Esophagus squamous epithelium (tissue), 4 donors: Measurements from ENCODE around the gene IGFBP7.

Experiments used
- CTCF ChIP-seq, 6 experiments: fragments of 450-650 bp in 4 of 6; fragments of 200-600 bp in 2 of 6; sonication (generic) in 2 of 6; IDR thresholded peaks; one replicate each; pipeline ENCODE4 v1.5.1; 2016 to 2019; ENCODE audit warnings: antibody characterized with exemption in 6 of 6, mild to moderate bottlenecking in 4 of 6, moderate library complexity in 4 of 6
- POLR2A ChIP-seq, 4 donors: fragments of 450-650 bp; IDR thresholded peaks; one replicate each; pipeline ENCODE4 v1.6.1; 2017; ENCODE audit warnings: antibody characterized with exemption in 4 of 4, mild to moderate bottlenecking in 4 of 4, moderate library complexity in 3 of 4

DNA sequence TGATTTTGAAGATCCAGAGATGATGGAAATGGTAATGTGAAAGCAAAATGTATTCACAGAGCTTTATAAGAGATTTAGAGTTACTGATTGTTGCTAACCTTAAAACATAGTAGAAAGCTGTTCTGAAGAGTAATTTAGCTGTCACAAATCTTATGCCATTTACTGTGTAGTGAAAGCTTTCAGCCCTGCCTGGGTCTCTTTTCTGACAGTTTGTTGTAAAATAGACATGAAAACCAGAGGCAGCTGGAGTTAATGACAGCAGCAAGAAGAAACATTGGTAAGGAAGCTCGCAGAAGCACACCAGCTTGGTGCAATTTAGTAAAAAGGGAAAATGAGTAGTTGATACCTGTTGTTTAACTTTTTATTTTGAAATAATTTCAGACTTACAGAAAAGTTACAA is 110.4 kb downstream of the IGFBP7 start:
- TF ChIP-seq CTCF (IDR thresholded peaks at IDR 0.05): no peak
- no peak for TF ChIP-seq POLR2A (IDR thresholded peaks at IDR 0.05)
